MCF 10A (cell line): Measurements from ENCODE around the gene CARS1. TPM values are rescaled to one million over a fixed set of nuclear protein-coding genes. Genes with fewer than 3 reads are reported as not detected.

Experiments used
- Bru-seq: library from RNA; stranded (reverse); fragments of 400-500 nt; gene quantifications from one replicate; lab custom pipeline; 2021; lab: Mats Ljungman, UMichigan
- BruChase-seq, 2 experiments: library from RNA; stranded (reverse); fragments of 400-500 nt; gene quantifications; one replicate each; lab custom pipeline; 2021; lab: Mats Ljungman, UMichigan
- BruUV-seq: library from RNA; stranded (reverse); fragments of 400-500 nt; replicated peaks from 2 replicates; lab custom pipeline; 2021; lab: Mats Ljungman, UMichigan
- CTCF ChIA-PET: fragments of 300-600 bp; sonication (Branson Sonifier 250); formaldehyde crosslinking; extraction: SDS; loops from one replicate; lab custom pipeline; 2021; ENCODE audit warnings: antibody characterized with exemption, inconsistent platforms; lab: Yijun Ruan, JAX
- POLR2A ChIA-PET: fragments of 300-600, 350-650 bp; sonication (Branson Sonifier 250); formaldehyde crosslinking; extraction: SDS; loops from one replicate; lab custom pipeline; 2020; ENCODE audit warnings: antibody characterized with exemption, inconsistent platforms; lab: Yijun Ruan, JAX
- DNase-seq: peaks from one replicate; pipeline ENCODE4 v3.0.0-alpha.2; 2018; ENCODE audit not compliant: unreplicated experiment
- H3K27ac Mint-ChIP-seq: one replicate; pipeline ENCODE4 v1.8.0; 2022; ENCODE audit warnings: mild to moderate bottlenecking, low read depth, mixed read lengths; ENCODE audit not compliant: unreplicated experiment
- H3K27me3 Mint-ChIP-seq: one replicate; pipeline ENCODE4 v1.8.0; 2022; ENCODE audit warnings: mixed read lengths; ENCODE audit not compliant: insufficient read depth, unreplicated experiment
- H3K36me3 Mint-ChIP-seq: one replicate; pipeline ENCODE4 v1.8.0; 2022; ENCODE audit warnings: mild to moderate bottlenecking, moderate library complexity, mixed read lengths; ENCODE audit not compliant: insufficient read depth, unreplicated experiment
- H3K4me1 Mint-ChIP-seq: one replicate; pipeline ENCODE4 v1.8.0; 2022; ENCODE audit warnings: mixed read lengths; ENCODE audit not compliant: insufficient read depth, unreplicated experiment
- H3K4me3 Mint-ChIP-seq: one replicate; pipeline ENCODE4 v1.8.0; 2022; ENCODE audit warnings: mild to moderate bottlenecking, moderate library complexity, mixed read lengths; ENCODE audit not compliant: unreplicated experiment
- H3K9me3 Mint-ChIP-seq: one replicate; pipeline ENCODE4 v1.8.0; 2022; ENCODE audit warnings: mixed read lengths; ENCODE audit not compliant: unreplicated experiment
- intact Hi-C: fragments of 100-400 bp; cut with micrococcal nuclease; formaldehyde crosslinking; loops from 2 replicates; pipeline ENCODE4 v1.14.1; 2022
- long read RNA-seq: library from polyadenylated mRNA; stranded (forward); transcript quantifications from one replicate; pipeline ENCODE4 v2.0.0, GENCODE V29; 2022
- total RNA-seq: library from RNA; stranded (reverse); gene quantifications from 2 replicates; pipeline ENCODE4 v1.2.3, GENCODE V29; 2022
- TF ChIP-seq, protein P1 (sequence below): fragments of 200-600 bp; IDR thresholded peaks from one replicate; pipeline ENCODE4 v1.8.0; 2022; ENCODE audit warnings: antibody characterized with exemption, mild to moderate bottlenecking; ENCODE audit not compliant: unreplicated experiment

The CARS1 gene
- total RNA-seq (144 and 150 TPM in 2 replicates), Bru-seq, nascent RNA (percentile 87 among the genes with signal in this experiment), BruChase-seq, experiment 1, labeled RNA remaining after a 6-hour chase (percentile 90 among the genes with signal in this experiment), BruChase-seq, experiment 2, labeled RNA remaining after a 2-hour chase (percentile 89 among the genes with signal in this experiment)
- long read RNA-seq, transcript CARS-201 (22 exons, 2,491 nt) = minor isoform, 90 of 452 reads
- long read RNA-seq, transcript CARS-202 (23 exons, 2,758 nt) = minor isoform, 47 of 452 reads
- long read RNA-seq, transcript CARS-203 (22 exons, 2,685 nt) = major isoform, 169 of 452 reads
- long read RNA-seq, partial matches to known transcripts = 29 of 452 reads
- long read RNA-seq, other reads (novel, unspliced or antisense) = 115 of 452 reads

DNA sequence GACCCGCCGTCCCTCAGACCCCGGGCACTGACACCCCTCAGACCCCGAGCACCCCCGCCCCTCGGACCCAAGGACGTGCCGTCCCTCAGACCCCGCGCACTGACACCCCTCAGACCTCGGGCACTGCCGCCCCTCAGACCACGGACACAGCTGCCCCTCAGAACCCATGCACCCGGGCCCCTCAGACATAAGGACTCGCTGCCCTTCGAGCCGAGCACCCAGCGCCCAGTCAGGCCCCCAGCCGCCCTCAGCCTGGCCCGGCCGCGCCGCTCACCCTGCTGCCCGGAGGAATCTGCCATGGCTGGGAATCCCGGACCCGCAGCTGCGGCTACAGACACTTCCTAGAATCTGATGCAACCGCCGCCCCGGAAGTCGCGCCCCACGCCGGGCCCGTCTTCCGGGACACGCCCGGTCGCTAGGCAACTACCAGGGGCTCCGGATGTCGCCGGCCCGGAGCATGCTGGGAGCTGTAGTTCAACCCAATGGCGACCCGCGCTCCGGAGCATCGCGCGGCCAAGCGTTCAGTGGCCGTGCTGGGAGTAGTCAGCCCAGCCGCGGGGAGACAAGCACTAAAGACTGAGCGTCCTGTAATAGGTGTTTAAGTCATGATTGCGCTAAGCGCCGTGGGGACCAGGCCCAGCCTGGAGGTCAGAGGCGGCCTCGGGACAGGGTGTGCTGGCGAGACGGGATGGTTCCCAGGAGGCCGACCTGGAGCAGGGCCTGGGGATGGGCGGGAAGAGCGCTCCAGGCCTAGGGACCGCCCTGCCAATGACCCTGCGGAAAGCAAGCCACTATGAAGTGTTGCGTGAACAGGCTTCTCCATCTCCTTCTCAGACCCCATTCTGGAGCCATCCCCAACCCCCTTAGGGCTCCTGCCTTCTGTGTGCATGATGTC lies at the start of gene CARS1:
TSS of gene CARS1 (minus strand) at position 355 of the 895 bp plus-strand sequence. CDS start at position 299, 56 bp downstream.
- POLR2A ChIA-PET = interaction anchor here (0.7 to 2.0 kb wide), 16 partner anchors 8 to 856 kb away, joined by 3 to 21 read pairs (median 4); no protein-coding TSS in a partner anchor
- DNase-seq = peak; percentile 95
- Mint-ChIP-seq H3K4me1 (peaks cover 15% of the 10 kb centered on the region), H3K36me3 (peaks cover 28% of the 10 kb centered on the region), H3K9me3 (no peaks in the 10 kb centered on the region), H3K27me3 (no peaks in the 10 kb centered on the region), H3K27ac (peak within 1 kb of the TSS; percentile 92), H3K4me3 (peak within 1 kb of the TSS; percentile 96)
- TF ChIP-seq, protein P1, sequence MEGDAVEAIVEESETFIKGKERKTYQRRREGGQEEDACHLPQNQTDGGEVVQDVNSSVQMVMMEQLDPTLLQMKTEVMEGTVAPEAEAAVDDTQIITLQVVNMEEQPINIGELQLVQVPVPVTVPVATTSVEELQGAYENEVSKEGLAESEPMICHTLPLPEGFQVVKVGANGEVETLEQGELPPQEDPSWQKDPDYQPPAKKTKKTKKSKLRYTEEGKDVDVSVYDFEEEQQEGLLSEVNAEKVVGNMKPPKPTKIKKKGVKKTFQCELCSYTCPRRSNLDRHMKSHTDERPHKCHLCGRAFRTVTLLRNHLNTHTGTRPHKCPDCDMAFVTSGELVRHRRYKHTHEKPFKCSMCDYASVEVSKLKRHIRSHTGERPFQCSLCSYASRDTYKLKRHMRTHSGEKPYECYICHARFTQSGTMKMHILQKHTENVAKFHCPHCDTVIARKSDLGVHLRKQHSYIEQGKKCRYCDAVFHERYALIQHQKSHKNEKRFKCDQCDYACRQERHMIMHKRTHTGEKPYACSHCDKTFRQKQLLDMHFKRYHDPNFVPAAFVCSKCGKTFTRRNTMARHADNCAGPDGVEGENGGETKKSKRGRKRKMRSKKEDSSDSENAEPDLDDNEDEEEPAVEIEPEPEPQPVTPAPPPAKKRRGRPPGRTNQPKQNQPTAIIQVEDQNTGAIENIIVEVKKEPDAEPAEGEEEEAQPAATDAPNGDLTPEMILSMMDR = no peak
- CTCF ChIA-PET = interaction anchor here (0.5 to 13.3 kb wide), 9 partner anchors 10 to 164 kb away, joined by 3 to 113 read pairs (median 3); no protein-coding TSS in a partner anchor
- intact Hi-C loops = no loop called here
- no TSS peak for BruUV-seq

DNA sequence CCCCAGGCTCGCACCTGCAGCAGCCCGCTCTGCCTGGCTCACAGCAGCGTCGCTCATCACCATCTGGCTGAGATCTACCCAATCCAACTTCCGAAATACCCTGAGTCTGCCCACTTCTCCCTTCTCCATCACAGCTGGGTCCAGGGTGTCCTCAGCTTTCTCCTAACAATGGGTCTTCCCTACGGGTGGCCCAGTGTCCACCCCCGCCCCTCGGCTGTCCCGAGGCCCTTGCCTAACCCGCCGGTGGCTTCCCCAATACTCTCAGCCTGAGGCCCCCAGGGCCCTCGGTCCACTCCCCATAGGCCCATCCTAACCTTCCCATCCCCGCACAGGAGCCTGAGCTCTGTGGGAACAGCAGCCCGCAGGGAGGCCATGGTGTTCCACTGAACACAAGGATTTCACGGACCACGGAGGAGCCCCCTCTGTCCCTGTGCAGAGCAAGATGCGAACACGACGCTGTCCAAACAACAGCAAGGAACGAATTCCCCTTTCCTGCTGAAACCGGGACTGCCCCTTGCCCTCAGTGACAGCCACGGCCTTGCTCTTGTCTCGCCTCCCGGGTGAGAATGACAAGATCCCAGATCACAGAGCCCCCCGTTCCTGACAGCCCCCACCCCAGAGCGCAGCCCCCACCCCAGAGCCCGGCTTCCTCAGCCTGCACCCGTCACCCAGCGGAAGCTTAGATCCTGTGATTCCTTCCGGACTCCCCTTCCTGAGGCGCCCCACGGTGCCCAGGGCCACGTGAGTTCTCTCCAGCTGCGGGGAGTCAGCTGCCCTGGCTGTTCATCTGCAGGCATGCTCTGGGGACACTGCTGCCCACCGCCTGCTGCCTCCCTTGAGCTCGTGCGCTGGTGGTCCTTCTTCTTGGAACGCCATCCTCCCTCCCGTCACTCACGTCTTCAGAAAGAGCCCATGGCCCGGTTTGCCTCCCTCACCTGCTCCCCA lies 48.8 kb upstream of the CARS1 start:
- H3K4me3 Mint-ChIP-seq = peak overlapping the region; percentile 28
- no peaks in the 10 kb centered on the region for H3K9me3 Mint-ChIP-seq
- BruUV-seq = no TSS peak
- DNase-seq = no peak
- CTCF ChIA-PET = interaction anchor here (0.7 kb wide), 1 partner anchor 118 kb away, joined by 3 read pairs; no protein-coding TSS in a partner anchor
- peaks cover 11% of the 10 kb centered on the region for H3K4me1 Mint-ChIP-seq
- peaks cover 91% of the 10 kb centered on the region for H3K36me3 Mint-ChIP-seq
- H3K27me3 Mint-ChIP-seq = no peaks in the 10 kb centered on the region
- TF ChIP-seq, protein P1 = no peak
- intact Hi-C loops = no loop called here
- peak overlapping the region; percentile 75 for H3K27ac Mint-ChIP-seq
- POLR2A ChIA-PET = interaction anchor here (1.2 to 1.4 kb wide), 2 partner anchors 18 to 25 kb away, joined by 3 to 4 read pairs; no protein-coding TSS in a partner anchor

DNA sequence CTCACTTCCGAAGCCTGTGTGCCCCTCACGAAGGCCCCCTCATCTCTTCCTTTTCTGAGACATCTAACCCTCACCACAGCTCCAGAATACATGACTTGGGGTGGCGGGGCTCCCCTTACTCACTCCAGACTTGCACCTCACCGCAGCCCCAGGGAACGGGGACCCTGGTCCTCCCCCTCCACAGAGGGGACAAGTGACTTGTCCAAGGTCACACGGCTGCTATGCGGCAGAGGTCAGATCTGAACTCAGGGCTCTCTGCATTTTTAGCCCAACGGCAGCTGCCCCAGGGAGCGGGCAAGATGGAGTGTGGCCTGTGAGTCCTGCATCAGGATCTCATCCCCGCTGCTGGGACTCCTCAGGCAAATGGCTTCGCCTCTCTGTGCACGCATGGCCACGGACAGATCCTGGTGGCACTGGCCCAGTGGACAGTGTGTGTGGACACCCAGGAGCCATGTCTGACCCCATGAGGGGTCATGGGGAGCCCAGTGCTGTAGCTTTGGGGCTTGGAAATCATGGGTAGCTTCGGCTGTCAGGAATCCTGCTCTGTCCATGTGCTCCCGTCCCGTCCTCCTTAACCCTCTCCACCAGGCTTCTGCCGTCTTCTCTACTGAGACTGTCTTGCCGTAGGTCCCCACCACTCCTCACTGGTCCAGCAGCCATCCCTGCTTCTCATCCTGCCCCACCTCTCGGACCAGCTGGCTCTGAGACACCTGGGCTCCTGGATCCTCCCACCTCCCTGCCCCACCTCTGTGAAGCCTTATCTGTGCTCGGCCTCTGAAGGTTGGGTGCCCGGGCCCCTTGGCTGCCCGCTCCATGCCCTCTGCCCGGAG lies 48.0 kb upstream of the CARS1 start:
- H3K36me3 Mint-ChIP-seq = peaks cover 91% of the 10 kb centered on the region
- no peak overlapping the region for H3K4me3 Mint-ChIP-seq

More for the DNA sequence above, 48.0 kb upstream of the CARS1 start:
- Mint-ChIP-seq H3K27ac (peak overlapping the region; percentile 75), H3K27me3 (no peaks in the 10 kb centered on the region), H3K4me1 (peaks cover 5% of the 10 kb centered on the region), H3K9me3 (no peaks in the 10 kb centered on the region)
- TF ChIP-seq, protein P1 = no peak
- BruUV-seq = no TSS peak
- DNase-seq = no peak
- intact Hi-C loops = no loop called here
- CTCF ChIA-PET = interaction anchor here (0.7 kb wide), 1 partner anchor 118 kb away, joined by 3 read pairs; no protein-coding TSS in a partner anchor
- POLR2A ChIA-PET = interaction anchor here (0.7 to 1.4 kb wide), 5 partner anchors 8 to 55 kb away, joined by 3 to 4 read pairs (median 3); no protein-coding TSS in a partner anchor
